SKM-1 (cell line): ENCODE results near the gene NELL2.
"Not testable (repeated sequence)": the region's sequence is repeated elsewhere in the genome, so short reads cannot be mapped to it uniquely, and the experiment has no call there.

Experiments used
- DNase-seq: peaks from one replicate; lab custom pipeline; 2025; ENCODE audit not compliant: unreplicated experiment; lab: John Stamatoyannopoulos, UW

NELL2 gene

GRCh38 chr12:44847888-44848702, 28.0 kb downstream of the NELL2 start:
- DNase-seq = no peak

GRCh38 chr12:44847403-44847802, 28.7 kb downstream of the NELL2 start:
- no peak for DNase-seq

GRCh38 chr12:44846826-44847225, 29.3 kb downstream of the NELL2 start:
- DNase-seq = no peak

GRCh38 chr12:44842669-44843068, 33.4 kb downstream of the NELL2 start:
- no peak for DNase-seq

- no peak for DNase-seq
Observed at GRCh38 chr12:44839785-44840184, 36.3 kb downstream of the NELL2 start.

GRCh38 chr12:44837114-44837755, 38.9 kb downstream of the NELL2 start:
- no peak for DNase-seq

GRCh38 chr12:44835641-44836379, 40.3 kb downstream of the NELL2 start:
- no peak for DNase-seq

- not testable (repeated sequence) for DNase-seq
Observed at GRCh38 chr12:44834996-44835395, 41.1 kb downstream of the NELL2 start.

GRCh38 chr12:44833561-44833960, 42.6 kb downstream of the NELL2 start:
- no peak for DNase-seq

- no peak for DNase-seq
Observed at GRCh38 chr12:44830566-44831055, 45.5 kb downstream of the NELL2 start.

GRCh38 chr12:44829045-44829444, 47.1 kb downstream of the NELL2 start:
- DNase-seq = no peak

- no peak for DNase-seq
Observed at GRCh38 chr12:44827832-44828438, 48.2 kb downstream of the NELL2 start.

GRCh38 chr12:44821702-44822101, 54.4 kb downstream of the NELL2 start:
- not testable (repeated sequence) for DNase-seq

- DNase-seq = no peak
Observed at GRCh38 chr12:44819884-44820283, 56.2 kb downstream of the NELL2 start.

GRCh38 chr12:44817687-44818086, 58.4 kb downstream of the NELL2 start:
- DNase-seq = no peak

- DNase-seq = no peak
Observed at GRCh38 chr12:44816446-44817017, 59.6 kb downstream of the NELL2 start.

GRCh38 chr12:44812062-44812461, 64.1 kb downstream of the NELL2 start:
- no peak for DNase-seq

GRCh38 chr12:44804068-44804467, 72.0 kb downstream of the NELL2 start:
- no peak for DNase-seq

- no peak for DNase-seq
Observed at GRCh38 chr12:44795970-44796369, 80.1 kb downstream of the NELL2 start.

- DNase-seq = no peak
Observed at GRCh38 chr12:44788731-44789130, 87.4 kb downstream of the NELL2 start.

- DNase-seq = no peak
Observed at GRCh38 chr12:44780221-44780790, 95.8 kb downstream of the NELL2 start.
